PC-9 (cell line): ENCODE data around the gene RNF114. TPM values are rescaled to one million over a fixed set of nuclear protein-coding genes. Genes with fewer than 3 reads are reported as not detected.
A peak's percentile ranks its signal among the peaks of the same experiment; 100 is the strongest.

Experiments used
- BruUV-seq: library from RNA; stranded (reverse); fragments of 400-500 nt; replicated peaks from 2 replicates; lab custom pipeline; 2021; lab: Mats Ljungman, UMichigan
- CTCF ChIA-PET: fragments of 300-600 bp; sonication (Branson Sonifier 250); formaldehyde crosslinking; loops from one replicate; lab custom pipeline; 2022; ENCODE audit warnings: antibody characterized with exemption; lab: Charles Lee
- POLR2A ChIA-PET: fragments of 300-600 bp; sonication (Branson Sonifier 250); formaldehyde crosslinking; loops from one replicate; lab custom pipeline; 2022; ENCODE audit warnings: antibody characterized with exemption; ENCODE audit not compliant: unreplicated experiment; lab: Charles Lee
- DNase-seq, 2 experiments: peaks; one replicate each; pipeline versions ENCODE4 v3.0.0 to v3.0.0-alpha.2; 2015 to 2022; ENCODE audit warnings: mixed read lengths in 1 of 2
- H2AFZ ChIP-seq: fragments of 200-600 bp; sonication (generic); 2 replicates; pipeline ENCODE4 v1.8.1; 2017; ENCODE audit warnings: antibody characterized with exemption
- H3F3A ChIP-seq: fragments of 200-600 bp; sonication (generic); 2 replicates; pipeline ENCODE4 v1.8.1; 2017; ENCODE audit warnings: antibody characterized with exemption, mild to moderate bottlenecking, low read depth; ENCODE audit not compliant: insufficient read depth
- H3K27ac ChIP-seq: fragments of 200-600 bp; sonication (generic); 2 replicates; pipeline ENCODE4 v1.6.1; 2016; ENCODE audit warnings: mixed run types
- H3K27me3 ChIP-seq: fragments of 200-600 bp; sonication (generic); 2 replicates; pipeline ENCODE4 v1.6.1; 2016; ENCODE audit warnings: low read depth, mixed run types; ENCODE audit not compliant: insufficient read depth
- H3K36me3 ChIP-seq: fragments of 200-600 bp; sonication (generic); 2 replicates; pipeline ENCODE4 v1.6.1; 2016; ENCODE audit warnings: low read depth, mixed run types
- H3K4me1 ChIP-seq: fragments of 200-600 bp; sonication (generic); replicated peaks from 2 replicates; pipeline ENCODE4 v1.6.1; 2016; ENCODE audit warnings: mixed run types; ENCODE audit not compliant: insufficient read depth
- H3K4me2 ChIP-seq: fragments of 200-600 bp; sonication (generic); 2 replicates; pipeline ENCODE4 v1.6.1; 2017; ENCODE audit warnings: mixed run types
- H3K4me3 ChIP-seq: fragments of 200-600 bp; sonication (generic); 2 replicates; pipeline ENCODE4 v1.6.1; 2016; ENCODE audit warnings: mixed run types
- H3K79me2 ChIP-seq: fragments of 200-600 bp; sonication (generic); 2 replicates; pipeline ENCODE4 v1.6.1; 2017; ENCODE audit warnings: low read depth, mixed run types
- H3K9me2 ChIP-seq: fragments of 200-600 bp; sonication (generic); 2 replicates; pipeline ENCODE4 v1.8.1; 2017; ENCODE audit warnings: mild to moderate bottlenecking; ENCODE audit not compliant: insufficient read depth
- H3K9me3 ChIP-seq: fragments of 200-600 bp; sonication (generic); 2 replicates; pipeline ENCODE4 v1.8.1; 2016; ENCODE audit warnings: low read depth; ENCODE audit not compliant: insufficient read depth
- H4K20me1 ChIP-seq: fragments of 200-600 bp; sonication (generic); 2 replicates; pipeline ENCODE4 v1.8.1; 2017; ENCODE audit not compliant: insufficient read depth
- EZH2 ChIP-seq: fragments of 200-600 bp; sonication (generic); IDR thresholded peaks from 2 replicates; pipeline ENCODE4 v1.8.0; 2017; ENCODE audit warnings: antibody characterized with exemption, low read depth
- intact Hi-C: fragments of 100-400 bp; cut with micrococcal nuclease; formaldehyde crosslinking; loops from one replicate; pipeline ENCODE4 v1.10.0; 2022; ENCODE audit not compliant: unreplicated experiment
- total RNA-seq: library from RNA; stranded (reverse); gene quantifications from 2 replicates; pipeline ENCODE4 v1.2.3, GENCODE V29; 2021
- TF ChIP-seq, protein P1 (sequence below): fragments of 200-600 bp; sonication (generic); conservative IDR thresholded peaks from 2 replicates; pipeline ENCODE4 v1.6.1; 2017; ENCODE audit warnings: mixed run types, antibody characterized with exemption, mild to moderate bottlenecking, moderate library complexity

Gene RNF114
- total RNA-seq, 1 experiment from 2014 or later = 92.5 TPM

DNA sequence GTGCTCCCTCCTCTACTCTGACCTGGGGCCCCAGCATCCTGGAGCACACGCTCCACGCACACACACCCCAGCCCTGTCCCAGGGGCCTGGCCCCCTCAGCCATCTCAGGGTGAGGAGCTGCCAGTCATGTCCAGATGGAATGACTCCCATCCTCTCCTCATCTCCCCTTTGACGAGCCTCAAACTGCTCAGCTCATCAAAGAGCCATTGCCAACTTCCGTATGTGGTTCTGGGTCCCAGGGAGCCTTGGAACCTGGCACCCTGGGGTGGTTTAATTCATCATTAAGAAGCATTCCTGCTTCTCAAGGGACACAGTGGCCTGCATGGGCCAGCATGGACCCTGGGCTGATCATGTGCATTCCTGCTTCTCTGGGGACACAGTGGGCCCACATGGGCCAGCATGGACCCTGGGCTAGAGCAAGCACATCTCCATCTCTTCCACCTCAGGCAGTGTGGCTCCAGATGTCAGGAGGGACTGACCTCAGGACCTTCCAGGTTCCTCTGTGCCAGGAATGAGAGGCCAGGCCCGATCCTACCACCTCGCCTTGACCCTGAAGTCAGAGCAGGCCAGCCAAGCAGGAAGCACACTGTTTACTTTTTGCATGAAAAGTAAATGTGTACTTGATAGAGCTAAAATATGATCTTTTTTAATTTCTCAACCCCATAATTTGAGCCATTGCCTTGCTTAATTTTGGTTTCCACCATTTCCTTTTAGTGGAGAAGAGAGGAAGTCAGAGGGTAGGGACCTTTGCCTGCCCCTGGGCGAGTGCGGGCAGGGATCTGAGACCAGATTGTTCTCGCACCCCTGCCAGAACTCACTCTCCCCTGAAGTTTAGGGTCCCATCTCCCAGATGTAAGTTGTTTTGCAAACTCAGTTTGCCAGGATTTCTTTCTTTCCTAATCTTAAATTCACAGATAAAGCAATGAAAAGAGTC lies 46.9 kb upstream of the RNF114 start:
- Histone ChIP-seq H3K79me2 (no peaks in the 10 kb centered on the region), H3K27me3 (no peaks in the 10 kb centered on the region), H2AFZ (no peak overlapping the region), H4K20me1 (no peaks in the 10 kb centered on the region), H3K9me3 (no peaks in the 10 kb centered on the region), H3K36me3 (peaks cover 11% of the 10 kb centered on the region; the same call in 1 of the 2 replicates), H3K27ac (peak overlapping the region; percentile 49), H3K4me3 (no peak overlapping the region), H3K4me1 (peaks cover 44% of the 10 kb centered on the region), H3F3A (peaks cover 38% of the 10 kb centered on the region), H3K4me2 (peak overlapping the region; percentile 37), H3K9me2 (no peaks in the 10 kb centered on the region)
- ChIA-PET CTCF (interaction anchor here (0.5 to 1.1 kb wide), 7 partner anchors 43 to 660 kb away, joined by 3 to 8 read pairs (median 4); no protein-coding TSS in a partner anchor), POLR2A (no interaction called here)
- DNase-seq = no peak
- intact Hi-C loops = loop anchor here (5.0 kb wide), 1 partner anchor 117 kb away; no protein-coding TSS in a partner anchor
- no TSS peak for BruUV-seq
- TF ChIP-seq, protein P1, sequence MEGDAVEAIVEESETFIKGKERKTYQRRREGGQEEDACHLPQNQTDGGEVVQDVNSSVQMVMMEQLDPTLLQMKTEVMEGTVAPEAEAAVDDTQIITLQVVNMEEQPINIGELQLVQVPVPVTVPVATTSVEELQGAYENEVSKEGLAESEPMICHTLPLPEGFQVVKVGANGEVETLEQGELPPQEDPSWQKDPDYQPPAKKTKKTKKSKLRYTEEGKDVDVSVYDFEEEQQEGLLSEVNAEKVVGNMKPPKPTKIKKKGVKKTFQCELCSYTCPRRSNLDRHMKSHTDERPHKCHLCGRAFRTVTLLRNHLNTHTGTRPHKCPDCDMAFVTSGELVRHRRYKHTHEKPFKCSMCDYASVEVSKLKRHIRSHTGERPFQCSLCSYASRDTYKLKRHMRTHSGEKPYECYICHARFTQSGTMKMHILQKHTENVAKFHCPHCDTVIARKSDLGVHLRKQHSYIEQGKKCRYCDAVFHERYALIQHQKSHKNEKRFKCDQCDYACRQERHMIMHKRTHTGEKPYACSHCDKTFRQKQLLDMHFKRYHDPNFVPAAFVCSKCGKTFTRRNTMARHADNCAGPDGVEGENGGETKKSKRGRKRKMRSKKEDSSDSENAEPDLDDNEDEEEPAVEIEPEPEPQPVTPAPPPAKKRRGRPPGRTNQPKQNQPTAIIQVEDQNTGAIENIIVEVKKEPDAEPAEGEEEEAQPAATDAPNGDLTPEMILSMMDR = no peak
- no peak for TF ChIP-seq EZH2

DNA sequence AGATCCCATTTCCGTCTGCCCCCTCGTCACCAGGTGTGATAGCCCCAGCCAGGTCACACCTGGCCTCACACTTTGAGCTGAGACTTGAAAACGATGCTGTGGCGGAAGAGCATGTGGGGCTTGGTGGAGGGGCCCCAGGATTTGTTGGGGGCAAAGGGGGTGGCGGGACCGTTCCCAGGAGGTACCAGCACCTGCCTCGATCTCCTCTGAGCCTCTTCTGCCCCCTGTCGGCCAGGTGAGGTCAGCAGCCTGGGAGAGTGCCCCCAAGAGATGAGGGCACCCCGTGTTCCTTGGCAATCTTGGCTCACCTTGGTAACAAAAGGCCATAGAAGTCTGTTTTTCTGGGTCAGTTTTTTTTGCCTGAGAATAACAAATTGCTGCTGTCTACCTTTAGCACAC lies 46.3 kb upstream of the RNF114 start:
- no peak for TF ChIP-seq EZH2
- TF ChIP-seq, protein P1 = peak; percentile 81
- H4K20me1 ChIP-seq = no peaks in the 10 kb centered on the region
- intact Hi-C loops = loop anchor here (1.0 to 5.0 kb wide), 2 partner anchors 38 to 118 kb away; no protein-coding TSS in a partner anchor
- H3K27me3 ChIP-seq = no peaks in the 10 kb centered on the region
- H3K27ac ChIP-seq = peak overlapping the region; percentile 7; the same call in 1 of the 2 replicates
- H3F3A ChIP-seq = peaks cover 38% of the 10 kb centered on the region
- H3K4me3 ChIP-seq = no peak overlapping the region
- DNase-seq = peak in 1 of 2 experiments; percentile 28
- ChIA-PET POLR2A (no interaction called here), CTCF (interaction anchor here (0.6 to 0.7 kb wide), 3 partner anchors 46 to 276 kb away, joined by 3 read pairs; no protein-coding TSS in a partner anchor)
- no peaks in the 10 kb centered on the region for H3K9me3 ChIP-seq
- H3K4me2 ChIP-seq = peak overlapping the region; percentile 37; the same call in 1 of the 2 replicates
- H3K9me2 ChIP-seq = no peaks in the 10 kb centered on the region
- H2AFZ ChIP-seq = no peak overlapping the region
- peaks cover 5% of the 10 kb centered on the region; the same call in 1 of the 2 replicates for H3K36me3 ChIP-seq
- peaks cover 44% of the 10 kb centered on the region for H3K4me1 ChIP-seq
- BruUV-seq = no TSS peak
- H3K79me2 ChIP-seq = no peaks in the 10 kb centered on the region

- Histone ChIP-seq H3K27ac (no peak overlapping the region), H4K20me1 (no peaks in the 10 kb centered on the region), H3K9me2 (no peaks in the 10 kb centered on the region), H2AFZ (no peak overlapping the region), H3K4me2 (no peak overlapping the region), H3K4me3 (no peak overlapping the region), H3F3A (peaks cover 38% of the 10 kb centered on the region), H3K79me2 (no peaks in the 10 kb centered on the region), H3K36me3 (peaks cover 5% of the 10 kb centered on the region; the same call in 1 of the 2 replicates), H3K9me3 (no peaks in the 10 kb centered on the region), H3K27me3 (no peaks in the 10 kb centered on the region), H3K4me1 (peaks cover 44% of the 10 kb centered on the region)
- no TSS peak for BruUV-seq
- no peak for DNase-seq
- ChIA-PET POLR2A (no interaction called here), CTCF (interaction anchor here (0.6 to 0.7 kb wide), 3 partner anchors 56 to 285 kb away, joined by 3 to 8 read pairs (median 6); no protein-coding TSS in a partner anchor)
- no peak for TF ChIP-seq EZH2
- TF ChIP-seq, protein P1 = no peak
- intact Hi-C loops = loop anchor here (1.0 kb wide), 1 partner anchor 38 kb away; no protein-coding TSS in a partner anchor
Measured at GRCh38 chr20:49890471-49891361, 45.5 kb upstream of the RNF114 start.
